Stimulated activated CD8-positive, alpha-beta memory T cell treated with anti-CD3 and anti-CD28 coated beads, Interleukin-7, amount 100 ng/mL, for 4 hours (primary cell): ENCODE measurements around the gene CDC14A.
"Not testable (repeated sequence)": the region's sequence is repeated elsewhere in the genome, so short reads cannot be mapped to it uniquely, and the experiment has no call there.

ENCODE experiments used
- DNase-seq, 2 donors: peaks; one replicate each; pipeline ENCODE4 v3.0.0-alpha.2; 2020; ENCODE audit warnings: low read depth in 2 of 2

The CDC14A gene

DNA sequence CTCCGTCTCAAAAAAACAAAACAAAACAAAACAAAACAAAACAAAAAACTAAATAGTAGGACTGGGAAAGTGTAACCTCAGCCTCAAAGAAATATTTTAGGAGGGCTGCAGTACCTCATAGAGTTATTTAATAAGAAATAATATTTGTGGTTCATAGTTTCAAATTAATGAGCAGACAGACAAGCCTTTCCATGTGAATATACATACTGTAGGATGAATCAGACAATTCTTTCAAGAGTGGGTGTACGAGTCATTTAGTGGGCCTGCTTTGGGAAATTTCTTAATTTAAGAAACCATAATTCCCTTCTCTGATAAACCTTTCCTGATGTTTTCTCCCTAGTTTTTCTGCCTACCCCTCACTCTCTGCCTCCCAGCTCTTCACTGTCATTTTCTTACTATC lies 52.5 kb downstream of the CDC14A start:
- DNase-seq = no peak

DNA sequence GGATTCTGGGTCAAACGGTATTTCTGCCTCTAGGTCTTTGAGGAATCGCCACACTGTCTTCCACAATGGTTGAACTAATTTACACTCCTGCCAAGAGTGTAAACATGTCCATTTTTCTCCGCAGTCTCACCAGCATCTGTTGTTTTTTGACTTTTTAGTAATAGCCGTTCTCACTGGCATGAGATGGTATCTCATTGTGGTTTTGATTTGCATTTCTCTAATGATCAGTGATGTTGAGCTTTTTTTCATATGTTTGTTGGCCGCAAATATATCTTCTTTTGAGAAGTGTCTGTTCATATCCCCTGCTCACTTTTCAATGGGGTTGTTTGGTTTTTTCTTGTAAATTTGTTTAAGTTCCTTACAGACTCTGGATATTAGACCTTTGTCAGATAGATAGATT lies 53.6 kb downstream of the CDC14A start:
- DNase-seq = not testable (repeated sequence)

DNA sequence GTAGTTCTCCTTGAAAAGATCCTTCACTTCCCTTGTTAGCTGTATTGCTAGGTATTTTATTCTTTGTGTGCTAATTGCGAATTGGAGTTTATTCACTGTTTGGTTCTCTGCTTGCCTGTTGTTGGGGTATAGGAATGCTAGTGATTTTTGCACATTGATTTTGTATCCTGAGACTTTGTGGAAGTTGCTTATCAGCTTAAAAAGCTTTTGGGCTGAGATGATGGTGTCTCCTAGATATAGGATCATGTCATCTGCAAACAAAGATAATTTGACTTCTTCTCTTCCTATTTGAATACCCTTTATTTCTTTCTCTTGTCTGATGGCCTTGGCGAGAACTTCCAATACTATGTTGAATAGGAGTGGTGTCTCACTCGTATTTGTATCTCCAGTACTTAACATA lies 55.1 kb downstream of the CDC14A start:
- not testable (repeated sequence) for DNase-seq

DNA sequence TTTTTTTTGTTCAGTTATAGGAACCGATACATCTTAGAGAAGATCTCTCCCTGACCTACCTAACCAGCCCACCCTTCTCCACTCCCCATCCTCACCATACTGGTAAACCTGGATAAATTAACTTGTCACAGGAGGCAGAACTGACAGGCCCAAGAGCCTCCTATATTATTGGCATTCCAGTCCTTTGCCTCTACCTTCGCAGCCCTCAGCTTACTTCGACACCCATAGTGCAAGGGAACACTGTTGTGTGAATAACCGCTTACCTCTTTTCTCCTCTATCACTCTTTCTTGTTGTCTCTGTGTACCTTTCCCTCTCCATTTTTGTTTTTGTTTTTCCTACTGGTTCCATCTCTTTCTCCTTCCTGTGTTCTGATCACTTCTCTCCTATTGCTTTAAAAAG lies 58.7 kb downstream of the CDC14A start:
- DNase-seq = no peak

DNA sequence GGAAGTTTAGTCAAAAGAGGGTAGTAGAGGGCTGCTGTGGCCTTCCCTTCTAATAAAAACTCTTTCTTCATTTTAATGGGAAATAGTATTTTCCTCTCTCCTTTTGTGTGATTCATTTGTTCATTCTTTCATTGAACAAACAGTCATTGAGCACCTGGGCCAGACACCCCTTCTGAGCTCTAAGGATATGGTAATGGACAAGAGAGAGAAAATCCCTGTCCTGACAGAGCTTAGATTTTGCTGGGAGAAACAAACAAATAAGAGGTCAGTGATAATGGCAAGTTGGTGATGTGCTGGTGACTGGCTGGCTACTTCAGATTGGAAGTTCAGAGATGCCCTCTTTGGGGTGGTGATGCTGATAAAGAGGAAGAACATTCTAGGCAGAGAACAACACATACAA lies 59.3 kb downstream of the CDC14A start:
- DNase-seq = no peak

DNA sequence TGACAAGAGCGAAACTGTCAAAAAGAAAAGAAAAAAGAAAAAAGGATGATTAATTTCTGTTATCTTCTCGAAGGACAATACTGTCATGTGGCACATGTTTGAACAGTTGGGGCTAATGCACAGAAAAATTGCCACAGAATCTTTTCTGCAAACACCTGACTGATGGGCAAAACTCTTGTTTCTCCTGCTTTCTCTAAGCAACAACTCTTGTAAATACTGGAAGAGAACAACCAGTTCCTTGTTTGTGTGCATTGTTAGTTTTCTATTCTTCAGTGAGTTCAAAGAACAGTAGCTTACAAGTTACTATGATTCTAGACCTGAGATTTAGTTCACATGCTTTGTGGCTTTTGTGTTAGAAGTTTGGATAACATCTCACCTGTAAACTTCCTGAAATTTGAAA lies 60.7 kb downstream of the CDC14A start:
- DNase-seq = no peak

DNA sequence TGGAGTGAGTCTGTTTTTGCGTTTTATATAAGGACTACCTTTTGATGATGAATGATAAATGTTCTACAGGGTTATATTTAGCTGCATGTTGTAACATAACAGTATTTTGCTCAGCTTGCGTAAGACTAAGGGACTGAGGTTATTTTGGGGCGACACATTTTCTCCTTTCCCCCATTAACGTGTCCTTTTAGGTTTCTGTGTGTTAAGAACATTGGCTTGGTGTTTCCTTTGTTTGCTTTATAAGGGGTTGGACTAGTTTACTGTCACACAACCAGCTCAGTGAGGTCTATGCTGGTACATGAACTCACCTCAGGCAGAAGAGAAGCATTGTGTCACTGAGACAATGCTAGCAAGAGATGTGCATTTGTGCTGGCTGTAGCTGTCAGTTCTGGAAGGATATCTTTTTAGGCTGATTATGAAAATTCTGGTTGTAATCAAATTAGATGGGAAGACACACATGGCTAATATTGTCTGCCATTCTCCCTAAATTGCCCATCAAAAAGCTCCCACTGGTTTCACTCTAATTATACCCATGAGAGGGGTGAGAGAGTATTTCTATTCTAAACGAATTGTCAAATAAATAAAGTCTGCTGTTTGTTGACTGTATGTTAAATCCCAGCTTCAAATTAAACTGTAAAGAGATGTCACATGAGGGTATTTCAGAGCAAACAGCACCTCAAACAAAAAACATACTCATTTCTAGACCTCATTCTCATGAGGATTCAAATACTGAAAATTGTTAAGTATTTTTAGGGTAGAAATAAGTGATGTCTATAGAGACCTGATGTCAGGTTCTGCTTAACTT lies 62.6 kb downstream of the CDC14A start:
- no peak for DNase-seq

DNA sequence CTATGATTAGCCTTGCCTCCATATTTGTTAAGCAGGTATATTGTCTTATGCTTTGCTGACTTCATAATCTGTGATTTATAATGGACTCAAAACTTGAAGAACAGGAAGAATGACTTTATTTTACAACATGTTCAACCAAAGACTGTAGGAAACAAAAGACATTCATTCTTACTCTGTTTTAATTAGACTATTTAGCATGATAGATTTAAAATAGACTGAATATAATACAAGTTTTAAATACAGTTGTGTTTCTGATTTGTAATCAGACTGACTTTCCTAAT lies 63.1 kb downstream of the CDC14A start:
- DNase-seq = no peak

DNA sequence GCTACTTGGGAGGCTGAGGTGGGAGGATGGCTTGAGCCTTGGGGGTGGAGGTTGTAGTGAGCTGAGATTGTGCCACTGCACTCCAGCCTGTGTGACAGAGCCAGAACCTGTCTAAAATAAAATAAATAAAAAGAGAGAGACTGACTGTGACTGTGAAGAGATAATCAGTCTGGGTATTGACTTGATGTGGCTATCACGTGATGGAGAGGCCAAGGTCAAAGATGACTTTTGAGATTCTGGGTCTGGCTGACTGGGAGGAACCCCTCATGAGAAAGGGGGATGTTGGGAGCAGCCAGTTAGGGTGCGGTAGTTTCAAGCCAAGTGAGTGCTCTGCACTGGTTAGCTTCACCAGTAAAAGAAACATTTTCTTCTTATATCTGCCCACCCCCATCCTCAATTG lies 66.8 kb downstream of the CDC14A start:
- DNase-seq = no peak

DNA sequence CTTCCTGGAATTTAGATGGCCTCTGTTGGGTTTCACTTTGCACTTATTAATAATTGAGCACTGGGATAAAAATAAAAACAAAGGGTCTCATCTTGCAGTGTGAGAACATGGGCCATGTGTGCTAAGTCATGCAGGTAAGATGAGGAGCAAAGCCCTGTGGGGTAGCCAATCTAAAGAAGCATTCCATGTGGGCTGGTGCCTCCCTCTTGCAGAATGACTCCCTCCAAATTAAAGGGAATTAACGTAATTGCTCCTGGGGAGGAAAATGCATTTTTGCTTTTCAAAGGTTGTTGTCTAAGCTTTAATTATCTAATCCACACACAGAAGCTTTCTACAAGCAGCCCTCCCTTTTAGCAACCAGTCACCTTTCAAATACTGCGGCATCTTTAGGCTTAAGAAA lies 69.8 kb downstream of the CDC14A start:
- DNase-seq = no peak

DNA sequence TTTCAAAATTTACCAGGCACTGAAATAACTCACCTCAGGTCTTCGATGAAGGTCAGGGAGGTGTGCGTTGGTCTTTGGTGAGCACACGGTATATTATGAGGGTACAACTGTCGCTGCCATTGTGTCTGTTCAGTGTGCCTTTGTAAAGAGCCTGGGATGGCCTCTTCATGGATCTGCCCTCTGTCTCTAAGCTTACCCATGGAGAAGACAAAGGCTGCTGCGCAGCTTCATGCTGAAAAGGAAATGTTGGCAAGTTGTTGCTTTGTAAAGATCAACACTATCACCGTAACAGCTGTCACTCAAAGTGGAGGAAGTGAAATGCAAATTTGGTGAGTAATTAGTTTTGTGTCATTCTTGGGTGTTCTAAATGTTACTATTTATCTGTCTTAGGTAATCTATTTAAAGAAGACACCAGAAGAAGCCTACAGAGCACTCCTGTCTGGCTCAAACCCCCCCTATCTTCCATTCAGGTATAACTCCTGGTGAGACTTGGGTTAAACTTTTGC lies 71.6 kb downstream of the CDC14A start:
- DNase-seq = no peak

DNA sequence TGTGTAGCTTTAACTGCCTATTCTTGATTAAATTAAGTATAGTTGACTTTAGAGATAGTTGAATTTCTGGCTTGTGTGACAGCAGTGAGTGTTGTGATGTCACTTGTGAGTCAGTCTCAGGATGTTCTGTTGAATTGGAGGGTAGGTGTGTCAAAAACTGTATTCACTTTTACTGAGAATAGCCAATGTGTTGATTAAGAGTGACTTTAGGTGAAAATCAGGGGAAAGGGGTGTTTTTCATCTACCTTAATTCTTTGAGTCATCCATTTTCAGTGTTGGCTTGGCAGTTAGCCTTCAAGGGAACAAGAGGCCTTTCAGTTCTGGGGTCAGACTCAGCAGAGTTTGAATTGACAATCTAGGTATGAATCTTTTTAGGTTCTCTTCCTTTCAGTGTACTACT lies 75.9 kb downstream of the CDC14A start:
- no peak for DNase-seq

DNA sequence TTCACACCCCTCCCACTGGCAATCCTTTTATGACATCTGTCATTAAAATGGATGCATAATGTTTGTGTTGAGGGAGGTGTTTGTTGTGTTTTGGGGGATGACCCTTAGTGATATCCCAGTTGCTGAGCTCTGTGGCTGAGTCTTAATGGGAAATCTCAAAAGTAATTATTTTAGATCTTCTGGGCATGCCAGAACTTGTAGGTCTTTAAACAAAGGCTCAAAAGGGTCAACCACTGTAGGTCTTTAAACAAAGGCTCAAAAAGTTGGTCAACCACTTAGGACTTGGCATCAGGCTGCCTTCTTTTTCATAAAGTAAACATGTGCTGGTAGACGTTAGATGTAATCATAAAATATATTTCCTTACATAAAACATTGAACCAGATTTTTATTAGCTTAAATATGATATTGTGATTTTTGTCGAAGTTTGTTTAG lies 78.0 kb downstream of the CDC14A start:
- DNase-seq = no peak

DNA sequence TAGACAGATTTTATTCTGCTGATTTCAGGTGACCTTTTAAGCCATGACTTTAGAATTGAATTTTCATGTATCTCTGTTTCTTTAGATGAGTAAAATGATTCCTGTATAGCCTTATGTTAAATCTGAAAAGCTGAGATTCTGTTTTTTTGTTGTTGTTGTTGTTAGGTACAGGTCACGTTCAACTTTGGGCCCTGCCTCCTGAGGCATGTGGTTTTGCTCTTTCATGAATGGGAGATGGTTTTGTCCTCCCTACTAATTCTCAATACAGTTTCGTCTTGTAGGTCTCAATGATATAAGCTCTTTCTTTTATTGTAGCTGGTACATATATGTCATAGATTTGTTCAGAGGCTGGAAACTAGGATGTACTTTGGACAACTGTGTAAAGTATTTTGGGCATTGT lies 79.6 kb downstream of the CDC14A start:
- no peak for DNase-seq

DNA sequence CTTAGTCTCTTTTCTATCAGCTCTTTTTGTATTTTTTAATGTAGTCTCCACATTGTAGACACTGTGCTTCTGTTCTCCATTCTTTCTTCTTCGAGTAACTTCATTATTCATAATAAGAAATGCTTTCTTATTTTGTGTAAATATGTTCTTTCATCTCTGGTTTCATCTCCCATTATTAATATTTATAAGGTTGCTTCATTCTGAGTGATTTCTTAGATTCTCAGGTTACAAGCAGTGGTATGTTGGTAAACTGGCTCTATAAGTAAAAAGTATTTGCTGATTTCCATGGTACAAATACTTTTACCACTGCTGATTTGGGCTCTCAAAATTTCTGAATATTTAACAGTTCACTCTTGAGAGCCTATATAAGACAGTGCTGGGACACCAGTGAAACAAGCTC lies 81.3 kb downstream of the CDC14A start:
- no peak for DNase-seq

DNA sequence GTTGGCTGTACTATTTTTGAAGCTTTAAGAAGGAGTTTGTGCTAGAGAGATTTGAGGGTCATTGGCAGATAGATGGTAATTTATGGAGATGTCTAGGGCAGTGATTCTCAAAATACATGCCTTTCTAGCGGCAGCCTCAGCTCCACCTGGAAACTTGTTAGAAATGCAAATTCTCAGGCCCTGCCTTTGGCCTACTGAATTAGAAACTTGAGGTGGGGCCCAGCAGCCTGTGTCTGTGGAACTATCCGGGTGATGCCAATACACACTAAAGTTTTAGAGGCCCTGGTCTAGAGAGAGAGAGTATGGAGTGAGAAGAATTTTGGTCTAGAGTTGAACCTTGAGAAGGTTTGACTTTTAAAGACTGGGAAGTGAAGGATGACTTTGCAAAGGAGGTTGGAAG lies 82.5 kb downstream of the CDC14A start:
- no peak for DNase-seq

DNA sequence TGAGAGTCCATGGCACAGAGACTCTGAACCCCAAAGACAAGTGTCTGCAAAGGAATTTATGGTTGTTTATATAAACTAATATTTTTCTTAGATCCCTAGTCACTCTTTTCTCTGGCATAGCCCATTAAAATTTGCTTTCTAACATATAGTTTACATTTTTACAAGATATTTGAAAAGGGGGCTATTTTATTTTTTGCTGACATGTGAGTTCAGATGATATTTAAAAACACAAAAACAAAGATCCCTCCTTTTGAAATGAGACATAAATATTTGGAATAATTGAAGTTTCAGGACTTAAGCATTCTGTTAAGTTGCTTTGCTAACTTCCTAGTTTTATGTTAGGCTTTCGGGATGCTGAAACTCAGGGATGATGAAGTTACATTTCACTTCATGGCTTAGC lies 86.1 kb downstream of the CDC14A start:
- DNase-seq = no peak

DNA sequence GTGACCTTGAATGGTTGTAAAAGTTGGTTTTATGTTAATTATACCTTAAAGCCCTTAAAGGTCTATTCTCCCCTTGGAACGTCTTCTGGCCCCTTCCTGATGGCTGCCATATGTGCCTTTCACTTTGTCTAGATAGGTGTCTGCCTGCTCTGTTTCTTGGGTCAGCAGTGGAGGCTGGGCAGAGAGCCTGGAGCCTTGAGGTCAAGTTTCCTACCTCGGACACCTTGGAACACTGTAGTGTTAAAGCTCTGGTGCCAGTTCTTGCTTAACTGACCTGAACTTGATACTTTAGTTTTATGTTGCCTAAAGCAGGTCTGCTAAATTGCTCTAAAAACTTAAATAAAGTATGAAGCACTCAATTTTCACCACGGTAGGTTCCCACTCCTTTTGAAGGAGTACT lies 86.5 kb downstream of the CDC14A start:
- no peak for DNase-seq

DNA sequence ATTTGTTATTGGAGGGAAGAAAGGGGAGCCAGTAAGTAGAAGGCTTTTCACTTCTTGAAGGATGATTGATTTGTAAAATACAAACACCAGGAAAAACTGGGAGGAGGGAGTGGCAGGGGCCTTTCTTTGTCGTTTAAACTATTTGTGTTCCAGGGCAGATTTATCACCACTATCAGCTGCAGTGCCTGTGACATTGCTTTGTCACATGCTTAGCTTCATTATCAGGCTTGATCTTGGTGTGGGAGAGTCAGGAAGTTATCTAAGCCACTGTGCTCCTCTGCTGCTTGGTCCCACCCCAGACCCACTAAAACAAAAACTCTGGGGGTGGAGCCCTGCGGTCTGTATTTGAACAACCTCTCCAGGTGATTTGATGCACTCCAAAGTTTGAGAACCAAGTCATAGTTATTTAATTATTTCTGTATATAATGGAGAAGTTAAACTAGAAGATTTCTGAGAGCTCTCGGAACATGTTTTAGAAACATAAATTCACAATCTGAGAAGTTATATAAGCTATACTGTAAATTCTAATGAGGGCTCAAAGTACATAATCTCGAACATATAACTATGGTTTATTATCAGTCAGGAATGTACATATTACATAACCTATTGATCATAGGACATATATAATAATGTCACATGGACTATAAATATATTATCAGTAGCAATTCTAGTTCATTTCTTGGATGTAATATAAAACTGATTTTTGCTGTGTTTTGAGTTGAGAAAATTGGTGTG lies 87.9 kb downstream of the CDC14A start:
- peak; percentile 59 to 67 for DNase-seq

DNA sequence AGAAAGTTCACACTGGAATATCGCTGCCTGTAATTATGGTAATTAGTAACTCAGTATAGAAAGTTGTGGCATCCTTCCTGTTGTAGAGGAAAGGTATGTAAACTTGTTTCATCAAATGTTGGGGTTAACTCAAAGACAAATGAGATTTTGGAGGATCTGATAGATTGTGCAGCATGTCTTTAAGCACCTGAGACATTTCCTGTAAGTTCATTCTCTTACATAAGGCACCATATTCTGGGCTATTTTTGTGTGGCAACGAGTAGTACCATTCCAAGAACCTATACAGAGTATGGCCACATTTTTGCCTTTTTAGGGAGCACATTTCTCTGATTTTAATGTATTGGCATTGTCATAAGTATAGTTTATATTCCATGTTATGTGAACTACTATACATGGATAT lies 88.8 kb downstream of the CDC14A start:
- no peak for DNase-seq

DNA sequence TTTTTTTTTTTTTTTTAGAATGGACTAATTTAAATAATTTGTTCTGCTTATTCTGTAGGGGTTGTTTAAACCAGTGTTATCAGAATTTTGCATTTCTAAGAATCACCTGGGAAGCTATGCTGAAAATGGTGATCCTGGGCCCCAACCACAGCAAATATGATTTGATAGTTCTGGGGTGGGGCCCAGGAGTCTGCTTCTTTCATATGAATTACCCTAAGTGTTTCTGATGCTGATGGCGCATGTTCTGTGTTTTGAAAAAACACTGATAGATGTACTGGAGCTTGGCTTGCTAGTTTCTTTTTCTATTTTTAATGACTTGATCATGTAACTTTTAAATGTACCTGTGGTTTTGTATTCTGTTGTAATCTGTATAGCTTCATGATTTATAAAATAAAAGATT lies 89.3 kb downstream of the CDC14A start:
- DNase-seq = no peak

DNA sequence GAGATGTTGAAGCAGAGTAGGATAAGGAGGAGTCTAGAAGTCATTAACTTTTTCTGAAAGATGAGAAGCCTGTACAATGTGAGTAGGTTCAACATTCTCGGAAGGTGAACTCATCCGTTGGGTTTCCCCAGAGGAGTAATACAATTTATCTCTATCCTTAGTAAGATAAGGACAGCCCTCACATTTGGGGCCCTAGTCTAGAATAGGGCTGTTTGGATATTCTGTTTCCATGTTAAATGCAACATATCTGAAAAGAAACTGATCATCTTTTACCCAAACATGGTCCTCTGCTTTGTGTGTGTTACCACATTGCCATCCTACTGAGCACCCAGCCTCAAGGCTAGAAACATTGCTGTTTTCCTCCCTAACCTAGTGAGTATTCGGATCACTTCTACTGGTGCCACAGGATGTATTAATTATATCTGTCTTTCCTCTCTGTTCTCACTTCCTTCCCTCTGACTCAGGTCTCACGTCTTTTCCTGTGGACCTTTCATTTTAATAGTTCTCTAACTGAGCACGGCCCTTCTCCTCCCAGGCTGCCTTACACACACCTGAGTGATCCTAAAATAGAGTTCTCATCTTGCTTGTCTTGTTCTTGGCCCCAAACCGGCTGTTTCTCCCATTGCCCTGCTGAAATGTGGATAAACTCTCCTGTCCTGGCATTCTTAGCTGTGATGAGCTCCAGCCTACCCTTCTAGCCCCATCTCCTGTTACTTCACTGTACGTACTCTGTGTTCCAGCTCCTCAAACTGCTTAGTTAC lies 91.7 kb downstream of the CDC14A start:
- DNase-seq = no peak

DNA sequence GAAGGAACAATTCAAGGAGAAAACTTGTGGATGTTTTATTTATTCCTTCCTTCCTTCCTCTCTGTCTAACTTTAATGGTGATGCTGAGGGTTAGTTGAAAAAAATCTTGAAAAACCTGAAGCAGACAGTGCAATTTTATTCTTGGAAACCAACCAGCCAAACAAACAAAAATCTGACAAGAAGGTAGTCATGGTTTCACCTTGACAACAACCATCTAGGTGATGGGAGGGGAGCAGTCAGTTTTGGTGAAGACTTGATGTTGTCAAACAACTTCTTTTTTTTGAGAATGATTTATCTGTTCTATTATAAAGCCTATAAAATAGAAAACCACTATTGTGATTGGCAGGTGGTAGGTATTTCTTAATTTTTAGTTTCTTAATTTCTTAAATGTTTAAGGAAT lies 93.3 kb downstream of the CDC14A start:
- no peak for DNase-seq
